Stimulated activated CD8-positive, alpha-beta memory T cell treated with anti-CD3 and anti-CD28 coated beads, Interleukin-2, amount 100 ng/mL, for 1 hour (primary cell): Measurements from ENCODE around the gene PCGF2.

Experiments used
- DNase-seq, 2 donors: peaks; one replicate each; pipeline ENCODE4 v3.0.0-alpha.2; 2020; ENCODE audit warnings: low read depth in 2 of 2

Gene PCGF2

GRCh38 chr17:38719289-38719942 is 28.7 kb downstream of the PCGF2 start:
- no peak for DNase-seq

- no peak for DNase-seq
Observed at GRCh38 chr17:38717139-38717745, 30.9 kb downstream of the PCGF2 start.

- no peak for DNase-seq
Observed at GRCh38 chr17:38716368-38717005, 31.6 kb downstream of the PCGF2 start.

- DNase-seq = no peak
Observed at GRCh38 chr17:38715216-38715943, 32.8 kb downstream of the PCGF2 start.

GRCh38 chr17:38713456-38714075 is 34.6 kb downstream of the PCGF2 start:
- no peak for DNase-seq

GRCh38 chr17:38712593-38712992 is 35.5 kb downstream of the PCGF2 start:
- no peak for DNase-seq

- no peak for DNase-seq
Observed at GRCh38 chr17:38711792-38712571, 36.2 kb downstream of the PCGF2 start.

GRCh38 chr17:38710985-38711384 is 37.2 kb downstream of the PCGF2 start:
- DNase-seq = no peak

- no peak for DNase-seq
Observed at GRCh38 chr17:38710604-38710962, 37.6 kb downstream of the PCGF2 start.

- DNase-seq = no peak
Observed at GRCh38 chr17:38709864-38710603, 38.1 kb downstream of the PCGF2 start.

- DNase-seq = no peak
Observed at GRCh38 chr17:38709104-38709820, 38.9 kb downstream of the PCGF2 start.

GRCh38 chr17:38707678-38708351 is 40.3 kb downstream of the PCGF2 start:
- DNase-seq = no peak

GRCh38 chr17:38706505-38707216 is 41.5 kb downstream of the PCGF2 start:
- no peak for DNase-seq

GRCh38 chr17:38705803-38706504 is 42.2 kb downstream of the PCGF2 start:
- no peak for DNase-seq

GRCh38 chr17:38705523-38705802 is 42.7 kb downstream of the PCGF2 start:
- no peak for DNase-seq

- DNase-seq = peak; percentile 57 to 63
Observed at GRCh38 chr17:38704606-38705522, 43.3 kb downstream of the PCGF2 start, which contains the start of gene MLLT6. MLLT6 (plus strand) TSS chr17:38705273; CDS start chr17:38705633, 360 bp downstream.
